Measurements from ENCODE around the gene CREBRF. TPM values are rescaled to one million over a fixed set of nuclear protein-coding genes. Genes with fewer than 3 reads are reported as not detected.

The CREBRF gene
- total and polyA plus RNA-seq, 2 of the 4 experiments (the other 2 are of a cell fraction): 3.2 to 16.1 TPM

DNA sequence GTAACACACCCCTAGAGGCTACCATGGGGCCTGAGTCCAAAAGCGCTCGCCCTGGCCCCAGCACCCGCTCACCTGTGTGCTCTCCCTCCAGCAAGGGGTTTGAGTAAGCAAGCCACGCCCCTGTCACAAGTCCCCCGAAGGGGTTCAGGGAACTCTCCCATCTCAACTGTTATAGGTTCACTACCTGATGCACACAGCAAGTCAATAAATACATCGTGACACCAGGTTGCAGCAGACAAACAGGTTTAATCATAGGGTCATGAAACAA is 8.4 kb upstream of the CREBRF start:
- peak overlapping the region; percentile 19; the same call in 1 of the 2 replicates for H2BK120ac ChIP-seq (ENCODE audit: low read depth, low read length)
- CTCF ChIA-PET: no interaction called here

More for the DNA sequence above, 8.4 kb upstream of the CREBRF start:
- in situ Hi-C loops (cut with MboI; ENCODE audit: low sequenced_read_pairs) (no loop called here), dilution Hi-C loops (cut with HindIII; ENCODE audit: low sequenced_read_pairs, unreplicated experiment) (no loop called here), intact Hi-C loops (cut with micrococcal nuclease) (no loop called here)
- Histone ChIP-seq H3K4me1 (ENCODE audit: control insufficient read depth, insufficient read depth, low read length) (peaks cover 14% of the 10 kb centered on the region), H4K8ac (ENCODE audit: low read depth in 2 of 2, low read length in 2 of 2) (no peak overlapping the region), H4K5ac (ENCODE audit: low read depth, low read length) (no peak overlapping the region), H3K18ac (ENCODE audit: low read depth, low read length) (no peak overlapping the region), H3K56ac (ENCODE audit: extremely low read depth, insufficient read depth, low read length) (no peak overlapping the region), H2AFZ (replicated peaks; ENCODE audit: low read length, poor library complexity) (no peak overlapping the region), H3K23ac (ENCODE audit: low read depth, low read length) (no peak overlapping the region), H4K91ac (ENCODE audit: insufficient read depth, low read depth, low read length) (peak overlapping the region; percentile 13; the same call in 1 of the 2 replicates), H2AK5ac (ENCODE audit: low read depth, low read length) (no peak overlapping the region), H2BK20ac (ENCODE audit: low read depth, low read length) (0 out of 2 replicates have a peak overlapping the region, but pooled peaks have one; percentile 25), H2BK5ac (ENCODE audit: low read depth, low read length, poor library complexity, severe bottlenecking) (no peak overlapping the region), H3K79me1 (ENCODE audit: low read depth in 1 of 2, low read length in 2 of 2) (no peaks in the 10 kb centered on the region), H3K27me3 (ENCODE audit: control insufficient read depth, insufficient read depth, low read length) (no peaks in the 10 kb centered on the region), H2BK15ac (ENCODE audit: low read depth, low read length) (peak overlapping the region; percentile 81; the same call in 2 of the 3 replicates), H4K20me1 (ENCODE audit: insufficient read depth, low read length) (no peaks in the 10 kb centered on the region), H3K36me3 (ENCODE audit: control insufficient read depth, insufficient read depth, low read length) (no peaks in the 10 kb centered on the region), H3K14ac (replicated peaks; ENCODE audit: low read depth, low read length) (no peak overlapping the region), H2AK9ac (replicated peaks; ENCODE audit: low read depth, low read length, poor library complexity) (no peak overlapping the region), H3K9me3 (ENCODE audit: control insufficient read depth, insufficient read depth, low read length) (no peaks in the 10 kb centered on the region), H3K4ac (ENCODE audit: low read depth, low read length) (no peak overlapping the region), H3K4me2 (ENCODE audit: low read depth, low read length) (no peak overlapping the region), H3K9ac (ENCODE audit: low read depth, low read length) (no peak overlapping the region), H3K4me3 (ENCODE audit: insufficient read depth, low read depth, low read length) (no peak overlapping the region), H3K27ac (ENCODE audit: insufficient read depth, low read length) (no peak overlapping the region), H3K9me1 (ENCODE audit: insufficient read depth, low read length) (peaks cover 7% of the 10 kb centered on the region)
- TF ChIP-seq, protein P1, sequence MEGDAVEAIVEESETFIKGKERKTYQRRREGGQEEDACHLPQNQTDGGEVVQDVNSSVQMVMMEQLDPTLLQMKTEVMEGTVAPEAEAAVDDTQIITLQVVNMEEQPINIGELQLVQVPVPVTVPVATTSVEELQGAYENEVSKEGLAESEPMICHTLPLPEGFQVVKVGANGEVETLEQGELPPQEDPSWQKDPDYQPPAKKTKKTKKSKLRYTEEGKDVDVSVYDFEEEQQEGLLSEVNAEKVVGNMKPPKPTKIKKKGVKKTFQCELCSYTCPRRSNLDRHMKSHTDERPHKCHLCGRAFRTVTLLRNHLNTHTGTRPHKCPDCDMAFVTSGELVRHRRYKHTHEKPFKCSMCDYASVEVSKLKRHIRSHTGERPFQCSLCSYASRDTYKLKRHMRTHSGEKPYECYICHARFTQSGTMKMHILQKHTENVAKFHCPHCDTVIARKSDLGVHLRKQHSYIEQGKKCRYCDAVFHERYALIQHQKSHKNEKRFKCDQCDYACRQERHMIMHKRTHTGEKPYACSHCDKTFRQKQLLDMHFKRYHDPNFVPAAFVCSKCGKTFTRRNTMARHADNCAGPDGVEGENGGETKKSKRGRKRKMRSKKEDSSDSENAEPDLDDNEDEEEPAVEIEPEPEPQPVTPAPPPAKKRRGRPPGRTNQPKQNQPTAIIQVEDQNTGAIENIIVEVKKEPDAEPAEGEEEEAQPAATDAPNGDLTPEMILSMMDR (conservative IDR thresholded peaks at IDR 0.05; ENCODE audit: low read depth, low read length): no peak
- TF ChIP-seq, protein P2, sequence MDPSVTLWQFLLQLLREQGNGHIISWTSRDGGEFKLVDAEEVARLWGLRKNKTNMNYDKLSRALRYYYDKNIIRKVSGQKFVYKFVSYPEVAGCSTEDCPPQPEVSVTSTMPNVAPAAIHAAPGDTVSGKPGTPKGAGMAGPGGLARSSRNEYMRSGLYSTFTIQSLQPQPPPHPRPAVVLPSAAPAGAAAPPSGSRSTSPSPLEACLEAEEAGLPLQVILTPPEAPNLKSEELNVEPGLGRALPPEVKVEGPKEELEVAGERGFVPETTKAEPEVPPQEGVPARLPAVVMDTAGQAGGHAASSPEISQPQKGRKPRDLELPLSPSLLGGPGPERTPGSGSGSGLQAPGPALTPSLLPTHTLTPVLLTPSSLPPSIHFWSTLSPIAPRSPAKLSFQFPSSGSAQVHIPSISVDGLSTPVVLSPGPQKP (IDR thresholded peaks at IDR 0.05; ENCODE audit: borderline replicate concordance, low read depth, low read length): no peak
- TF ChIP-seq, protein P3, sequence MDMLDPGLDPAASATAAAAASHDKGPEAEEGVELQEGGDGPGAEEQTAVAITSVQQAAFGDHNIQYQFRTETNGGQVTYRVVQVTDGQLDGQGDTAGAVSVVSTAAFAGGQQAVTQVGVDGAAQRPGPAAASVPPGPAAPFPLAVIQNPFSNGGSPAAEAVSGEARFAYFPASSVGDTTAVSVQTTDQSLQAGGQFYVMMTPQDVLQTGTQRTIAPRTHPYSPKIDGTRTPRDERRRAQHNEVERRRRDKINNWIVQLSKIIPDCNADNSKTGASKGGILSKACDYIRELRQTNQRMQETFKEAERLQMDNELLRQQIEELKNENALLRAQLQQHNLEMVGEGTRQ (IDR thresholded peaks at IDR 0.05; ENCODE audit: low read depth, low read length): no peak
- TF ChIP-seq CHD1 (IDR thresholded peaks at IDR 0.05; ENCODE audit: low read depth, low read length) (no peak), BHLHE40 (IDR thresholded peaks at IDR 0.05; ENCODE audit: low read depth, low read length) (no peak), MAZ (IDR thresholded peaks at IDR 0.05; ENCODE audit: borderline replicate concordance, low read depth, low read length) (no peak), POLR2A (IDR thresholded peaks at IDR 0.05; ENCODE audit: low read depth, low read length) (no peak), CEBPB (IDR thresholded peaks at IDR 0.05; ENCODE audit: low read depth, low read length) (no peak), FOS (IDR thresholded peaks at IDR 0.05; ENCODE audit: low read depth, low read length) (no peak), RAD21 (IDR thresholded peaks at IDR 0.05; ENCODE audit: low read length) (no peak), RFX5 (IDR thresholded peaks at IDR 0.05; ENCODE audit: low read depth, low read length) (no peak), RCOR1 (IDR thresholded peaks at IDR 0.05; ENCODE audit: insufficient replicate concordance, low read length) (no peak), MAFK (IDR thresholded peaks at IDR 0.05; ENCODE audit: low read depth, low read length) (no peak)
- no peak for ATAC-seq (ENCODE audit: low read depth)
- WGBS, 2 experiments (ENCODE audit: extremely low coverage in 2 of 2, insufficient read length in 1 of 2): no CpG with 5 or more reads among the region's 6 CpGs
- POLR2A ChIA-PET (ENCODE audit: unreplicated experiment): no interaction called here
- BruUV-seq (replicated peaks): no TSS peak
- no peak for DNase-seq

All from IMR-90 (cell line).